DND-41 (cell line): Measurements from ENCODE around the gene SYT6.

Source experiments
- EZH2 ChIP-seq: IDR thresholded peaks from 3 replicates; pipeline ENCODE4 v1.6.1; 2012; ENCODE audit warnings: borderline replicate concordance, low read depth, mild to moderate bottlenecking, moderate library complexity, low read length, inconsistent platforms; ENCODE audit not compliant: severe bottlenecking
- TF ChIP-seq, protein P1 (sequence below): IDR thresholded peaks from 2 replicates; pipeline ENCODE4 v1.5.1; 2012; ENCODE audit warnings: borderline replicate concordance, low read length, moderate library complexity, mild to moderate bottlenecking; ENCODE audit not compliant: poor library complexity, severe bottlenecking; ENCODE audit errors: extremely low read depth

GRCh38 chr1:114156538-114157274 is 3.0 kb upstream of the SYT6 start:
- TF ChIP-seq, protein P1, sequence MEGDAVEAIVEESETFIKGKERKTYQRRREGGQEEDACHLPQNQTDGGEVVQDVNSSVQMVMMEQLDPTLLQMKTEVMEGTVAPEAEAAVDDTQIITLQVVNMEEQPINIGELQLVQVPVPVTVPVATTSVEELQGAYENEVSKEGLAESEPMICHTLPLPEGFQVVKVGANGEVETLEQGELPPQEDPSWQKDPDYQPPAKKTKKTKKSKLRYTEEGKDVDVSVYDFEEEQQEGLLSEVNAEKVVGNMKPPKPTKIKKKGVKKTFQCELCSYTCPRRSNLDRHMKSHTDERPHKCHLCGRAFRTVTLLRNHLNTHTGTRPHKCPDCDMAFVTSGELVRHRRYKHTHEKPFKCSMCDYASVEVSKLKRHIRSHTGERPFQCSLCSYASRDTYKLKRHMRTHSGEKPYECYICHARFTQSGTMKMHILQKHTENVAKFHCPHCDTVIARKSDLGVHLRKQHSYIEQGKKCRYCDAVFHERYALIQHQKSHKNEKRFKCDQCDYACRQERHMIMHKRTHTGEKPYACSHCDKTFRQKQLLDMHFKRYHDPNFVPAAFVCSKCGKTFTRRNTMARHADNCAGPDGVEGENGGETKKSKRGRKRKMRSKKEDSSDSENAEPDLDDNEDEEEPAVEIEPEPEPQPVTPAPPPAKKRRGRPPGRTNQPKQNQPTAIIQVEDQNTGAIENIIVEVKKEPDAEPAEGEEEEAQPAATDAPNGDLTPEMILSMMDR: no peak
- no peak for TF ChIP-seq EZH2
